Activated CD8-positive, alpha-beta T cell treated with anti-CD3 and anti-CD28 coated beads for 36 hours (primary cell): Measurements from ENCODE around the gene VANGL2. TPM values are rescaled to one million over a fixed set of nuclear protein-coding genes. Genes with fewer than 3 reads are reported as not detected.

ENCODE experiments used
- ATAC-seq: fragments of 200-7000 bp; cut with Tn5 transposase; one replicate; pipeline ENCODE4 v1.10.0; 2021; ENCODE audit warnings: mild to moderate bottlenecking, moderate library complexity
- CTCF ChIA-PET: fragments of 350-600 bp; sonication (Branson Sonifier 250); formaldehyde crosslinking; loops from one replicate; lab custom pipeline; 2021; ENCODE audit warnings: antibody characterized with exemption; lab: Charles Lee
- POLR2A ChIA-PET: fragments of 350-600 bp; sonication (Branson Sonifier 250); formaldehyde crosslinking; loops from one replicate; lab custom pipeline; 2021; ENCODE audit warnings: antibody characterized with exemption; lab: Charles Lee
- DNase-seq: peaks from one replicate; pipeline ENCODE4 v3.0.0-alpha.2; 2020
- H3K27ac Mint-ChIP-seq: one replicate; pipeline ENCODE4 v1.8.0; 2021; ENCODE audit warnings: mild to moderate bottlenecking, mixed read lengths
- H3K27me3 Mint-ChIP-seq: one replicate; pipeline ENCODE4 v1.8.0; 2021; ENCODE audit warnings: mixed read lengths
- H3K36me3 Mint-ChIP-seq: one replicate; pipeline ENCODE4 v1.8.0; 2021; ENCODE audit warnings: low read depth, mixed read lengths
- H3K4me1 Mint-ChIP-seq: one replicate; pipeline ENCODE4 v1.8.0; 2021; ENCODE audit warnings: low read depth, mixed read lengths
- H3K4me3 Mint-ChIP-seq: one replicate; pipeline ENCODE4 v1.8.0; 2021; ENCODE audit warnings: mild to moderate bottlenecking, moderate library complexity, mixed read lengths
- H3K9me3 Mint-ChIP-seq: one replicate; pipeline ENCODE4 v1.8.0; 2021; ENCODE audit warnings: mixed read lengths
- intact Hi-C: fragments of 100-400 bp; cut with micrococcal nuclease; formaldehyde crosslinking; loops from one replicate; pipeline ENCODE4 v1.10.0; 2022
- total RNA-seq, 2 experiments: library from RNA; stranded (reverse); gene quantifications; one replicate each; pipeline ENCODE4 v1.2.3, GENCODE V29; 2021
- TF ChIP-seq, protein P1 (sequence below): fragments of 200-600 bp; IDR thresholded peaks from one replicate; pipeline ENCODE4 v1.8.0; 2022; ENCODE audit warnings: antibody characterized with exemption, mild to moderate bottlenecking

Gene VANGL2
- total RNA-seq, 2 experiments from 2014 or later = 0.16 to 0.40 TPM

- TF ChIP-seq, protein P1, sequence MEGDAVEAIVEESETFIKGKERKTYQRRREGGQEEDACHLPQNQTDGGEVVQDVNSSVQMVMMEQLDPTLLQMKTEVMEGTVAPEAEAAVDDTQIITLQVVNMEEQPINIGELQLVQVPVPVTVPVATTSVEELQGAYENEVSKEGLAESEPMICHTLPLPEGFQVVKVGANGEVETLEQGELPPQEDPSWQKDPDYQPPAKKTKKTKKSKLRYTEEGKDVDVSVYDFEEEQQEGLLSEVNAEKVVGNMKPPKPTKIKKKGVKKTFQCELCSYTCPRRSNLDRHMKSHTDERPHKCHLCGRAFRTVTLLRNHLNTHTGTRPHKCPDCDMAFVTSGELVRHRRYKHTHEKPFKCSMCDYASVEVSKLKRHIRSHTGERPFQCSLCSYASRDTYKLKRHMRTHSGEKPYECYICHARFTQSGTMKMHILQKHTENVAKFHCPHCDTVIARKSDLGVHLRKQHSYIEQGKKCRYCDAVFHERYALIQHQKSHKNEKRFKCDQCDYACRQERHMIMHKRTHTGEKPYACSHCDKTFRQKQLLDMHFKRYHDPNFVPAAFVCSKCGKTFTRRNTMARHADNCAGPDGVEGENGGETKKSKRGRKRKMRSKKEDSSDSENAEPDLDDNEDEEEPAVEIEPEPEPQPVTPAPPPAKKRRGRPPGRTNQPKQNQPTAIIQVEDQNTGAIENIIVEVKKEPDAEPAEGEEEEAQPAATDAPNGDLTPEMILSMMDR = no peak
- no peaks in the 10 kb centered on the region for H3K36me3 Mint-ChIP-seq
- peaks cover 7% of the 10 kb centered on the region for H3K27me3 Mint-ChIP-seq
- ATAC-seq = no peak
- no peak overlapping the region for H3K4me3 Mint-ChIP-seq
- H3K4me1 Mint-ChIP-seq = peaks cover 4% of the 10 kb centered on the region
- ChIA-PET POLR2A (no interaction called here), CTCF (no interaction called here)
- no peaks in the 10 kb centered on the region for H3K9me3 Mint-ChIP-seq
- H3K27ac Mint-ChIP-seq = no peak overlapping the region
- no peak for DNase-seq
- intact Hi-C loops = no loop called here
These were observed 6.0 kb downstream of the VANGL2 start for GRCh38 chr1:160406131-160406968.

DNA sequence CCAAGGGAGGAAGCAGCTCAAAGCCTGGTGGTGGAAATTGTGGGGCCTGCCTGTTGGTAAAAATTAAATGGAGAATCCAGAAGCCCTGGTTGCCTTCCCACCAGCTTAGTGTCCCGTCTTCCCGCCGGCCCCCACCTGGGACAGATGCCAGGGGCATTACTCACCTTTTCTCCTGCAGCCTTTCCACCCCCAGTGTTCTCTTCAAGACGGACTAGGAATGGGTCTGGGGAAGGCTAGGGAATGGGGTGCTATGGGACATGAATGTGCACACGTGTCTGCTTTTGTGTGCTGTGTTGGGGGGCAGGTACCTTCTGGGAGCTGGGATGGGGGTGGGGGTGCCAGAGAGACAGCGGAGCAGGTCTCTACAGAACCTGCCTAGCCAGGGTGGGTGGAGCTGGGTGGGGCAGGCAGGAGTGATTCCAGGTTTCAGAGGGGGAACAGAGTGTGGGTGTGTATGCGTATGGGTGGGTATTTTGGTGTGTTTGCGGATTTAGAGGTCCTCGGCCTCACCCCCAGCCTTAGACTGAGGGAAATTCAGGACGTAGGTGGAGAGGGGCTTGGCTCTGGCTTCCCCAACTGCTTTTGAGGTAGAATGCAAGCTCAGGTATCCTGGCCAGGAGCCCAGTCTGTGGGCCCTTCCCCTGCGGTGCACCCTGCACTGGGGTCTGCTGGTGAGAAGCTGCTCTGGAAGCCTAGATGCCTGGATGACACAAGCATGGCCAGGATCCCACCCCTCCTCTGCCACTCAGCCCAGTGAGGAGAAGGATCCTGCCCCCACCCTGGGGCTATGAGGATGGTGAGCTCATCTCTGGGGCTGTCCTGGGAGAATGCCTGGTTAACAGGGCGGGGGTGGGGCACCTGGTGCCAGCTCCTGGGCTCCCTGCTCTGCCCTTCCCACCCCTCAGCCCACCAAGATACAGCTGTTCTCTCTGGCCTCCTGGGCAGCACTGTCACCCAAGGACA, 7.8 kb downstream of the VANGL2 start:
- ChIA-PET CTCF (no interaction called here), POLR2A (interaction anchor here (0.5 to 2.1 kb wide), 2 partner anchors 56 to 1476 kb away, joined by 3 to 6 read pairs; no protein-coding TSS in a partner anchor)
- Mint-ChIP-seq H3K9me3 (no peaks in the 10 kb centered on the region), H3K4me3 (no peak overlapping the region), H3K4me1 (no peaks in the 10 kb centered on the region), H3K36me3 (no peaks in the 10 kb centered on the region), H3K27ac (no peak overlapping the region), H3K27me3 (no peaks in the 10 kb centered on the region)
- intact Hi-C loops = no loop called here
- TF ChIP-seq, protein P1 = no peak
- ATAC-seq (no peak), DNase-seq (no peak)

DNA sequence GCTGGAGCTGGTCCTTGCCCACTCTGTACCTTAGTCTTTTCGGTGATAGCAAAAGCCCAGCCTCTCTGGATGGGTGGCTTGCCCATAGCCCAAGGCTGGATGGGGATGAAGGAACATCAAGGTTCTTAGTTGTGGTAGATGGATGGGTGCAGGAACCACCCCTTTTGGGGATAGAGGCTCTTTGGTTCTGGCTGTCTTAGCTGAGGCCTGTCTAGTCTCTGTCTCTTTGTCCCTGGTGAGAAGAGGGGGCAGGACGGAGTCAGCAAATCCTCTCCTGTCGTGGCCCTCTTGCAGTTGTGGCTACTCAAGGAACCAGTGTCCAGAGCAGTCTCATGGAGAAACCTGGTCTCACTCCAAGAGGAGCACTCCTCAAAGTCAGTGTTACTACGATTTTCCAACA, 8.5 kb downstream of the VANGL2 start:
- POLR2A ChIA-PET = interaction anchor here (0.5 to 2.1 kb wide), 2 partner anchors 57 to 1475 kb away, joined by 3 to 6 read pairs; no protein-coding TSS in a partner anchor
- H3K4me3 Mint-ChIP-seq = no peak overlapping the region
- ATAC-seq (no peak), DNase-seq (no peak)
- no peaks in the 10 kb centered on the region for H3K27me3 Mint-ChIP-seq
- intact Hi-C loops = no loop called here
- CTCF ChIA-PET = interaction anchor here (0.9 to 1.3 kb wide), 2 partner anchors 209 to 308 kb away, joined by 3 read pairs; no protein-coding TSS in a partner anchor
- no peak overlapping the region for H3K27ac Mint-ChIP-seq
- H3K4me1 Mint-ChIP-seq = no peaks in the 10 kb centered on the region
- TF ChIP-seq, protein P1 = no peak
- no peaks in the 10 kb centered on the region for H3K9me3 Mint-ChIP-seq
- no peaks in the 10 kb centered on the region for H3K36me3 Mint-ChIP-seq

DNA sequence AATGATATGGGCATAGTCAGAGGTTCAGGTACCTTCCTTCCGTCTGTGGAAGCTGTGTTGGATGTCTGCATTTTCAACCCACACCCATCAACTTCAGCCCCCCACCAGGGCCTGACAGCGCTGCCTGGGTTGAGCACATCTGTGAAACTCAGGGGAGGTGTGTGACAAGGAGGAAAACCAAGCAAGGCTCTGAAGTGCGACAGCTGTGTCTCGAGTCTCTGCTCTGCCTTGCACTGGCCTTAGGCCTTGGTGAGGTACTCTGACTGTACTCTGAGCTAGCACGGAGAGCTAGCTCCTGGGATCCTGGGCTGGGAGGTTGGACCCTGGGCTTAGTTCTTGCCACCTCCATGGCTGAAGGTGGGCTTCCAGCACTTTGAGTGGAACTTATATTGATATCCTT, 9.1 kb downstream of the VANGL2 start:
- H3K4me1 Mint-ChIP-seq = no peaks in the 10 kb centered on the region
- DNase-seq (no peak), ATAC-seq (no peak)
- H3K9me3 Mint-ChIP-seq = no peaks in the 10 kb centered on the region
- TF ChIP-seq, protein P1 = no peak
- POLR2A ChIA-PET = interaction anchor here (2.1 kb wide), 1 partner anchor 57 kb away, joined by 6 read pairs; no protein-coding TSS in a partner anchor
- no peak overlapping the region for H3K4me3 Mint-ChIP-seq
- H3K36me3 Mint-ChIP-seq = no peaks in the 10 kb centered on the region
- H3K27me3 Mint-ChIP-seq = no peaks in the 10 kb centered on the region
- CTCF ChIA-PET = interaction anchor here (0.9 to 1.3 kb wide), 4 partner anchors 10 to 308 kb away, joined by 3 to 5 read pairs (median 3); no protein-coding TSS in a partner anchor
- no peak overlapping the region for H3K27ac Mint-ChIP-seq
- intact Hi-C loops = no loop called here
